ENCODE measurements around the gene TMEM209. TPM values are rescaled to one million over a fixed set of nuclear protein-coding genes. Genes with fewer than 3 reads are reported as not detected.
"Not testable (repeated sequence)": the region's sequence is repeated elsewhere in the genome, so short reads cannot be mapped to it uniquely, and the experiment has no call there.

Gene TMEM209
- total RNA-seq, 1 donor from 2014 or later: 15.1 TPM

- not testable (repeated sequence) for H3K27me3 ChIP-seq (ENCODE audit: insufficient read depth, low read length); DNase-seq (ENCODE audit: low read depth); H3K36me3 Mint-ChIP-seq (ENCODE audit: low read depth, unreplicated experiment); H3K36me3 ChIP-seq (ENCODE audit: insufficient read depth, low read length); H3K79me2 ChIP-seq (ENCODE audit: insufficient read depth, low read length); H3K9me3 ChIP-seq (ENCODE audit: insufficient read depth, low read depth, low read length); H4K20me1 ChIP-seq (ENCODE audit: insufficient read depth, low read length); FAIRE-seq; H3K4me2 ChIP-seq (ENCODE audit: low read length); H2AFZ ChIP-seq (ENCODE audit: low read depth, low read length); H3K27ac Mint-ChIP-seq (ENCODE audit: unreplicated experiment); H3K27ac ChIP-seq (ENCODE audit: low read depth, low read length); H3K4me3 ChIP-seq (ENCODE audit: insufficient read depth, low read depth, low read length); H3K4me3 Mint-ChIP-seq (ENCODE audit: unreplicated experiment); H3K27me3 Mint-ChIP-seq (ENCODE audit: low read depth, unreplicated experiment); H3K4me1 ChIP-seq (ENCODE audit: insufficient read depth, low read length); H3K9ac ChIP-seq (ENCODE audit: low read length)
- Mint-ChIP-seq H3K9me3 (ENCODE audit: unreplicated experiment) (peaks cover 12% of the 10 kb centered on the region), H3K4me1 (ENCODE audit: low read depth, unreplicated experiment) (peaks cover 18% of the 10 kb centered on the region)
These were observed 41.3 kb upstream of the TMEM209 start for GRCh38 chr7:130246491-130246890.

- not testable (repeated sequence) for H3K9me3 Mint-ChIP-seq (ENCODE audit: unreplicated experiment); H3K36me3 ChIP-seq (ENCODE audit: insufficient read depth, low read length); H3K27me3 ChIP-seq (ENCODE audit: insufficient read depth, low read length); H3K27me3 Mint-ChIP-seq (ENCODE audit: low read depth, unreplicated experiment); H3K9me3 ChIP-seq (ENCODE audit: insufficient read depth, low read depth, low read length); H3K4me3 ChIP-seq (ENCODE audit: insufficient read depth, low read depth, low read length); H3K9ac ChIP-seq (ENCODE audit: low read length); FAIRE-seq; H4K20me1 ChIP-seq (ENCODE audit: insufficient read depth, low read length); H2AFZ ChIP-seq (ENCODE audit: low read depth, low read length); H3K79me2 ChIP-seq (ENCODE audit: insufficient read depth, low read length); H3K36me3 Mint-ChIP-seq (ENCODE audit: low read depth, unreplicated experiment); H3K4me3 Mint-ChIP-seq (ENCODE audit: unreplicated experiment); H3K4me1 ChIP-seq (ENCODE audit: insufficient read depth, low read length); H3K27ac ChIP-seq (ENCODE audit: low read depth, low read length); H3K4me2 ChIP-seq (ENCODE audit: low read length)
- Mint-ChIP-seq H3K4me1 (ENCODE audit: low read depth, unreplicated experiment) (peaks cover 18% of the 10 kb centered on the region), H3K27ac (ENCODE audit: unreplicated experiment) (peak overlapping the region; percentile 8)
- peak; percentile 12 for DNase-seq (ENCODE audit: low read depth)
These were observed 38.3 kb upstream of the TMEM209 start for GRCh38 chr7:130243486-130243885.

GRCh38 chr7:130242198-130243014 is 37.2 kb upstream of the TMEM209 start:
- DNase-seq (ENCODE audit: low read depth) (peak; percentile 86), FAIRE-seq (no peak)
- TF ChIP-seq CTCF (IDR thresholded peaks at IDR 0.05; ENCODE audit: insufficient read depth, low read depth, low read length): peak; percentile 48
- TF ChIP-seq EZH2 (IDR thresholded peaks at IDR 0.05; ENCODE audit: insufficient read depth, low read length): no peak
- H3K4me3 ChIP-seq (ENCODE audit: insufficient read depth, low read depth, low read length): no peak overlapping the region
- H3K27me3 ChIP-seq (ENCODE audit: insufficient read depth, low read length): no peaks in the 10 kb centered on the region
- no peak overlapping the region for H2AFZ ChIP-seq (ENCODE audit: low read depth, low read length)
- H3K4me2 ChIP-seq (ENCODE audit: low read length): no peak overlapping the region
- no peak overlapping the region for H3K9ac ChIP-seq (ENCODE audit: low read length)
- no peaks in the 10 kb centered on the region for H3K79me2 ChIP-seq (ENCODE audit: insufficient read depth, low read length)
- H3K4me3 Mint-ChIP-seq (ENCODE audit: unreplicated experiment): peak overlapping the region; percentile 6
- peak overlapping the region; percentile 97 for H3K27ac Mint-ChIP-seq (ENCODE audit: unreplicated experiment)
- H3K4me1 Mint-ChIP-seq (ENCODE audit: low read depth, unreplicated experiment): peaks cover 18% of the 10 kb centered on the region
- H3K9me3 ChIP-seq (ENCODE audit: insufficient read depth, low read depth, low read length): no peaks in the 10 kb centered on the region
- no peaks in the 10 kb centered on the region for H3K36me3 Mint-ChIP-seq (ENCODE audit: low read depth, unreplicated experiment)
- H3K36me3 ChIP-seq (ENCODE audit: insufficient read depth, low read length): no peaks in the 10 kb centered on the region
- peaks cover 5% of the 10 kb centered on the region for H3K9me3 Mint-ChIP-seq (ENCODE audit: unreplicated experiment)
- no peaks in the 10 kb centered on the region for H4K20me1 ChIP-seq (ENCODE audit: insufficient read depth, low read length)
- H3K4me1 ChIP-seq (ENCODE audit: insufficient read depth, low read length): no peaks in the 10 kb centered on the region
- H3K27me3 Mint-ChIP-seq (ENCODE audit: low read depth, unreplicated experiment): no peaks in the 10 kb centered on the region
- H3K27ac ChIP-seq (ENCODE audit: low read depth, low read length): no peak overlapping the region

Data from astrocyte (in vitro differentiated cells and primary cell).